Muscle of arm (tissue), 12 donors: Measurements from ENCODE around the gene COL25A1. TPM values are rescaled to one million over a fixed set of nuclear protein-coding genes. Genes with fewer than 3 reads are reported as not detected.

ENCODE experiments used
- DNase-seq: peaks from one replicate; pipeline ENCODE4 v3.0.0-alpha.2; 2013
- polyA plus RNA-seq, 12 donors: library from polyadenylated mRNA; unstranded; fragments of 120-200 nt; gene quantifications; one replicate each; pipeline ENCODE4 v1.2.1, GENCODE V29; 2013; ENCODE audit not compliant: insufficient read length in 12 of 12

Gene COL25A1
- polyA plus RNA-seq, 12 donors = 3.0 to 14.5 (median 6.1) TPM; not detected in 1

DNA sequence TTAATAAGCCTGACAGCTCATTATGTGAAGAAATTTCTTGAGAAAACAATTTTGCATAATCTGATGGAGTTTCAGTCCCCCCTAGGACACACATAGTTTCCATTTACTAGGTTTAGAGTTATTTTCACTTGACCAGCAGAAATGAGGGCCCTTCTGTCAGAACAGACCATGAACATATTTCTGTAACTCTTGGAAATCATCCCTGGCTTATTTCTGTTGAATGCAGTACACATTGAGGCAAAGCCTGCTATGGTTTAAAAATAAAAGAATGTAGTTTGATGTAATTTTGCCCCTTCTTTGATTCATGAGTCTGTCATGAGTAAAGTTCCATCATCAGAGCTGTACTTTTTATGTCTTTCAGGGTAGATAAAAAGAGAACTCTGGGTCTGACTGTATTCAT, 435.0 kb downstream of the COL25A1 start:
- no peak for DNase-seq

DNA sequence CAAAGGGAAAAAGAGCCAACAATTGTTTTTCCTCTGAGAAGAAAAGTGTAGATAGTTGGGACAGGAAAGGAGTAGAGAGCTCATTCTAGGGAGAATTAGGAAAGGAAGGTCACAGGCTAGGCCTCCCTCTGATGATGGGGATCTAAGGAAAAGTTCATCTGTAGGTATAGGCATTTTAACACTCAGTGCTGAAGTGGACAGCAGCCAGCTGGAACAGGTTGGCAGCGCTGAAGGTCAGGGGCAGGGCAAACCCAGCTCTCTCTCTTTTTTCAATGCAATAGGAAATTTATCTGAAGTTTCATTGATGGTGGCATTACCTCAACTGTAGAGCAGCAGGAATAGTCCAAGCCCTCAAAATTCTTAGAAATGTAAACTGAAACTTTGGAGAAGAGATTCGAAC, 441.1 kb downstream of the COL25A1 start:
- peak; percentile 14 for DNase-seq

DNA sequence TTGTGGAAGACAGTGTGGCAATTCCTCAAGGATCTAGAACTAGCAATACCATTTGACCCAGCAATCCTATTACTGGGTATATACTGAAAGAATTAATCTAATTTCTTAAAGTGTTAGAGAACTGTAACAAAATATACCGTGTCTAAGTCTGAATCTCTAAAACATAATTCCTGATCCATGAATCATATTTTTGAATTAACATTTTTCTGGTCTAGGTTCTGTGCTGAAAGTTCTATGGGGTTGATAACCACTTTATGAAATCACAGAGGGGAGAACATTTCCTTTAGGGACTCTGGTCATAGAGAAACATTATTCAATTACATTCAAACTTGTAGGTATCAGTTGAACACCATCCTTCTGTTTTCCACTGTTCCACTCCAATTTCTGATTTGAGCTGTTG, 447.7 kb downstream of the COL25A1 start:
- DNase-seq = no peak

DNA sequence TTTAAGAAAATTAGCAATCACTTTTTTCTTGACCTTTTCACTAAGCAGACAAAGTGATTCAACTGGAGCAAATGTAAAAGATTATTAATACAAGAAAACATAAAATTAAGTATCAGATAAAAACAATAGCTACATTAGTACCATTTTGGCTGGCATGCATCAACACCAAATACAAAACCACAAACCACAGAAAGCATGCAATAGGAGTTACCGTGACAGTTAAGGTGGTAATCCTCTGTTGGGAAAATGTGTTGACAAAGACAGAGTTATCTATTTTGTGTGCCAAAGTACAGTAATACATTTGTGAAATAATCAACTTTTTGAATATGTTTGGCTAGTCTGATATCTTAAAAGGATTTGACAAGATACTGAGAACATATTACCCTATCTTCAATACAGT, 449.8 kb downstream of the COL25A1 start:
- DNase-seq = no peak

DNA sequence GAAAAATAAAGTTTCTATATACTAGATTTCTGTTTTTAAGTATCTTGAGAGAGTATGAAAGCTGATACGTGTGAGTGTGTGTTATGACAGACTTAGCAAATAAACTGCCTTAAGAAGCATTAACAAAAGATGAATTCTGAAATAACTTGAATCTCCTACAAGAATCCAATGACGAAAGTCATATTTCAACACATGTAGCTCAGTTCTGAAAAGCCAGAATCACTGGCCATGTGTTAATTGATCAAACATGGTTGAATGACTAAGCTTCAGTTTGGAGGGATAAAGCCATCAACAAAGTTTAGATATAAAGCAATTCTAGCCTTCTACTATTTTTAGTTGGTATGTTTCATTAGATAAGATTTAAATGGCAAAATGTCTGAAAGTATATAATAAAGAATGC, 451.1 kb downstream of the COL25A1 start:
- DNase-seq = no peak

DNA sequence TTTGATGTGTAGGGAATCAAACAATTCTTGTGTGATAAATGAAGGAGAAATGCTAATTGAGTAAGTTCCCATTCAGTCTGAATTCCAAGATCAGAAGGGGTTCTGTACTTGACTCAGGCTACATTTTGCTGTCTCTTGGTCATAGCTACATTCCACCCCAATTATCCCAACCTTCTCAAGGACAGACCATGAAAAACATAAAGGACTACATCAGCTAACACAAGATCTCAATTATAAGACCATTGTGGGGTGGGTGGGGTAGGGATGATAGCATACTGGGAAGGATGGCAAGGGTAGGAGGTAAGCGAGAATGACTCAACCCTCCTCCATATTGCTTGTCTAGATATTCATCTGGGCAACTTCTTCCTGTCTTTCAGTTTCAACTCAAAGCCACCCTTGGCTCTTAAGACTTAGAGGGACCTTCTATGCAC, 452.2 kb downstream of the COL25A1 start:
- DNase-seq = no peak

DNA sequence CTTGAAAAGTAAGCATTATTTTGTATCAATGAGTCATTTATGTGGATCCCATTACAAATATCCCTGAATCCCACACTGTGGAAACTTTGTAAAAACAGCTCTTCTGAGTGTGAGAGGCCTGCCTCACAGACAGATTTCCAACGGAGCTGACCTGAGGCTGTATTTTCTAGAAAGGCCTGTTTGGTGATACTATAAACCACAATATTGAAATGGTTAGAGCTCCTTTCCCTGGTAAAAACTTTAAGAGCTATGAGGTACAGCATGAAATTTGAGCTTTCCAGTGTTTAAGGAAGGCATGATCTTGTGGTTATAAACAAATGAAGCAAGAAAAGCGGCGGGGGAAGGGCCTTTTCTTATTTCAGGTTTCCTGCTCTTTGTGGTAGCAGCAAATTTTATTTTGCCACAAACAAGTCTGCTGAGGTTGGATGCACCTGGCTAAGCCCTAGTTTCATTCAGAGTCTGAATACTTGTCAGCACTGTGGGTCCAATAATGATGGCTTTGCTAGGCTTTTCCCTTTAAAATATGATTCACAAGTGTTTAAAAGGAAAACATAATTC, 452.8 kb downstream of the COL25A1 start:
- no peak for DNase-seq

DNA sequence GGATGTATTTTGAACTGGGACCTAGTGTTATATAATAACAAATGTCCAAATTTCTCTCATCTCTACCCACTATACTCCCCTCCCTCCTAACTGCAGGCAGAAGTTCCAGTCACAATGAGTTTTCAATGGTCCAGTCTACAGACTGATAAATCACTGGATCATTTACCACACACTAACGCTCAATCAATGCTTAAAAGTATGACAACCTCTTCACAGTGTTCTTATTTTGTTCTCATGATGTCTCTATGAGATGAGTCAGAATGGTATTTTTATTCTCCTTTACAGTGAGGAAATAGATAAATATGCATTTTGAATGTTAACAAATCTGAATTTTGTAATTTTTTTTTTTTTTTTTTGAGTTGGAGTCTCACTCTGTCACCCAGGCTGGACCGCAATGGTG, 455.9 kb downstream of the COL25A1 start:
- DNase-seq = no peak

DNA sequence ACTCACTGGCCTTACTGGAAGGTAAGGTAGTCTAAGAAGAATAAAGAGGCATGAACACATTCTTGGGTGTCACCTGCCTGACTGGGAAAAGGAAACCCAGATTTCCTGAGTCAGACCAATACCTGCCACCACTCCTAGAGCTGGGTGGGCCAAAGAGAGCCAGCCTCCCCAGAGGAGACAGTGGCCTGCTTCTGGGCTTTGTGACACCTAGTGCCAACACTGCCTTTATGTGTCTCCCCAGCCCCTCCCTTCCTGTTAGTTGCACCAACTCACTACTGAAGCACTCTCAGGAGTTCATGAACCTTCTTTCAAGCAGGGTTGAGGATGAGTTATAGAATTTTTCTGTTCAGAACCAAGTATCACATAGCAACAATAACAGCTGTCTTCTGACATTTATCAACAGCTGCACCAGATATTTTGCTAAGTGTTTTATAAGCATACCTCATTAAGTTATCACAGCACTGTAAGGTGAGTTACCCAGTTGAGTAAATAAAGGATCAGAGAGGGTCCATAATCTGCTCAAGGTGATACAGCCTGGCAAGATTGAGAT, 462.0 kb downstream of the COL25A1 start:
- DNase-seq = no peak

DNA sequence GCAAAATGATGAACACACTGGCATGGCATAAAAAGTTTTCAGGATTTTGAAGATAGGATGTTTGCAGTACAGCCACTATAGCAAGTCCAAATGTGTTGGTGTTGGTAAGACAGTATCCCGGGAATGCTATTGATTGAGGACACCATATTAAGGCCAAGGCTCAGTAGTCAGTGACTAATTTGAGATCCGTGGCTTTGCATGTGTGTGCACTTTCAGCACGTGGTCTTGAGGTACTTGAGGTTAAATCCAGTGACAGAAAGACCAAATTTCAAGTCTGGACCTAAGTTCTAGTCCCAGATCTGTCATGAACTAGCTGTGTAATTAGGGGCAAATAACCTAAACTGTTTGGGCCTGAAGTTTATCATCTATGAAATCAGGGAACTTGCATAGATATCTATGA, 463.1 kb downstream of the COL25A1 start:
- no peak for DNase-seq

DNA sequence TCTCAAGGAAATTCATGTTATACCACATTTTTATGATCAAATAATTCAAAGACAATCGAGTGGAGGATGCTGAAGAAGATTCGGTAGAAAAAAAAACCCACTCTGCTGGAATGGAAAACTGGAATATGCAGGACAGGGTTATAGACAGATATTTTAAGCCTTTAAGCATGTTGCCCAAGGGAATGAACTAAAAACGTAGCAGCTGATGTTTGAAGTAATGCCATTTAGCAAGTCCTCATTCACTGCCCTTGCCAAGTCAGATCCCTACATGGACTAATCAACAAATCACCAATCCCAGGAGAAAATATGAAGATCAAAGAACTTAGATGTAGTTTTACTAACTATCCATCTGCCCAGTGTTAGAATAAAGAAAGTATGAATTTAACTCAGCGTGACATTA, 464.0 kb downstream of the COL25A1 start:
- DNase-seq = no peak

DNA sequence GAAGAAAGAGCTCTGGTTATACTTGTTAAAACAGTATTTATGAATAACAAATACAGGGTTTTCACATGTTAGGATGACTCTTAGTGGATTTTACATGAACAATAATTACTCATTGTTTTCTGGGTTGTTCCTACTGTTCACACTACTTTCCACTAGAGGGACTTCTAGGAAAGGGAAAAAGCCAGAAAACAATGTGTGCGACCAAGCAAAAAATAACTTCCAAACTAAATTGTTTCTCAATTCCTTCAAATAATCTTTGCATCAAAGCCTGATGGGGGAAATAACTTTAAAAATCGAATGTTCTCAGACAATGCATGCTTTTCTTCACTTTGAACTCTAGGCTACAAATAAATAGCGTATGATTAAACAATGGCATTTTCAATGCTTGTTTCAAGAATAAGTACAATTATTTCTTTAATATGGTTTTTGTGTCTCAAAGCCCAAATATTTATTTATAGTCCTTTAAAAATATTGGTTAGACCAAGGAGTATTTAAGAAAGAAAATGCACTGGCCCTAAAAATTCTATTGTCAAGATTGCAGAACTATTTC, 467.5 kb downstream of the COL25A1 start:
- peak; percentile 53 for DNase-seq

DNA sequence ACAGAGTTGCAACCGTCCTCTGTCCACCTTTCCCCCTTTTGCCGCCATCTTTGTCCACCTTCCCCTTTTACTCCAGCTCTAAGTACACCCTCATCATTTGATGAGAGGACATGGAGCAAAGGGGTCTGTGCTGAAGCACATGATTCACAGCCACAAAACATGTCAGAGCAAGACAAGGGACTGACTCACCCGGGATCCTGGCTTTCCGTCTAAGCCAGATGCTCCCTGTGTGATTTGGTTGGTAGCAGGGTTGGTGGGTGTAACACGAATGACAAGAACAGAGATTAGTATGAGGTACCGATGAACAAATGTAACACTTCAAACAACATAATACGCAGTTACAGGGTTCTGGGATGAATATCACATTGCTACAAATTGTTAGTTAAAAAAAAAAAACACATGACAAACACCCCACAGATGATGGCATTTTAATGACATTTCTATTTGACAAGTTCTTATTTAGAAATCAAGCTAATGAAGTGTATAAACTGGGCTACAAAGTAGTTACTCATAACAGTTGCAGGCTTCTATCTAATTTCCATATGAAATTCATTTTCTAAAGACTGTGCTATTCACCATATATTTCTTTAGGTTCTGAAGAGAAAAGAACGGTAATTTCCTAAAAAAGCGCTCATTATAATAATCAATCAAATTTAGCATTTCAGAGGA, 468.2 kb downstream of the COL25A1 start:
- DNase-seq = no peak

DNA sequence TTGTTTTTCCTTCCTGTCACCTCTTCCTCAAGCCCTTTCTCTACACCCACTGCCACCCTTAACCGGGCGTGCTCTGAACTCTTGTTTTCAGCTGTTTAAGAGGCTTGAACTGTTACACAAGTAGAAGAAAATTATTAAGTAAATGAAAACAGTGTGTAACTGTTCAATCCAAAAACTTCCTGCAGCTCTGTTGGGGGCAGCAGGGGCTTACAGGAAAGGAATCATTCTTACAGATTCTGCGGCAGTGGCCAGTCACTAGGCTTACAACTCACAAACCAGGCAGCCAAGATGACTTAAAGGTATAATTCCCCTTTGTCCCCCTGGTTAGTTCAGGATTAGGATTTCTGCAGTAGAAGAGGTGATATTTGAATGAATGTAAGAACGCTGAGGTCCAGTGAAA, 469.4 kb downstream of the COL25A1 start:
- DNase-seq = peak; percentile 20

DNA sequence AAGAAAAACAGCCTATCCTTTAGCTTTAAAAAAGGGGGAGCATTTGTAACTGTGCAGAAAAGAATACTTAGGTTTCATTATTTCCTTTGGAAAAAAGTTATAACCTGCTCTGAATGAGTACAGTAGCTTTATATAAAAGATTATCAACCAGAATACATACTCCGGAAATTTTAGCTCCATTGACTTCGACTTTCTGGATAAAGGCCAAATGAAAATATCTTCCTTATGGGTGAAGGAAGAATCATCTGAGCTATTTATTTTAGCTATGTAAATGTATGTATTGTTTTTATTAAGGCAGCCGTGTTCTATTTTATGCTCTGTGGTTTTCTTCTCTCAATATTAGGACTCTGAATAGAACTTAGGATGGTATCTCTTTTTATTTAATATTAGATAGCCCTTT, 470.6 kb downstream of the COL25A1 start:
- no peak for DNase-seq

DNA sequence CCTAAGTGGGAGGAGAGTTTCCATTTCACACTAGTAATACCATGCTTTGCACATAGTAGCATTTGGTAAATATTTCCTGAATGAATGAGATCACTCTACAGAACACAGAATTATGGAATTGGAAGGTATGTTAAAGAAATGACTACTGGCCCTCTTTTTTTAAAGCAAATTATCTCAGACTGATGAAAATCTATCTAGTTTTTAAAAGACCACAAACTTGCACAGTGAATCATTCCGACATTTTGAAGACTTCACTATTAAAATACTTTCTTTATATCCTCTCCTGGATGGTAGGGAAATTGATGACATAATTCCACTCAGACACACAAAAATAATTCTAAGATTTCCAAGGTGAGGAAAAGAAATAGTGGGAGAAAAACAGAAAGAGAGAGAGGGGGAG, 471.2 kb downstream of the COL25A1 start:
- DNase-seq = no peak

DNA sequence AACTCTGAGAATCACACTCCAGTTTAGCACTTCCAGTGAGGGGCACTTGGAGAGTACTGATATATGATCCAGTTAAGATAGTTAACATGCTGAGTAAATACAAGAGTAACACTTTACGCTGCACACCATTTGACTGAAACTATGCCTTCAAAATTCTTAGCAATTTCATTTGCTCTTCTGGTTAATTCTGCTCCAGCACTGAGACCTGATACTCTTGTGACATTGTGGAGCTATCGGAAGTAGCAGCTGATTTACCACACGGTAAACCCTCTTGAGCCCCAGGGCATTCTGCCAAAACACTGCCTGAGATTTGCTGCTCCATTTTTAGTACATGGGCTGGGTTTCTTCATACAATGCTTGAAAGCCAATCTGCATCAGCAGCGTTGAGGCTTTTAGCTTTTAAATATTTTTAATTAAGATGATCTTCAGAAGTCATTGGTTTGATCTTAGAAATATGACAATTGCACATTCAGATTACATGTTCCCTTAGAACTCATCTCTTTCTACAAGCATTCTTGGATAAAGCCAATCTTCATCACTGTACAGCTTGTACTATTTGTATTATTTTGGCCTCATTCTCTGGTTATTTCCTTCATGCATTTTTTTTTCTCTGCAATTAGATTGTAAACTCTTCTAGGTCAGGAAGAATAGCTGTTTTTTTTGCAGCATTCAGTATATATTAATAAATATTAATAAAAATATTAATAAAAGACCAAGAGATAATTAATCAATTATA, 471.8 kb downstream of the COL25A1 start:
- DNase-seq = peak; percentile 29

DNA sequence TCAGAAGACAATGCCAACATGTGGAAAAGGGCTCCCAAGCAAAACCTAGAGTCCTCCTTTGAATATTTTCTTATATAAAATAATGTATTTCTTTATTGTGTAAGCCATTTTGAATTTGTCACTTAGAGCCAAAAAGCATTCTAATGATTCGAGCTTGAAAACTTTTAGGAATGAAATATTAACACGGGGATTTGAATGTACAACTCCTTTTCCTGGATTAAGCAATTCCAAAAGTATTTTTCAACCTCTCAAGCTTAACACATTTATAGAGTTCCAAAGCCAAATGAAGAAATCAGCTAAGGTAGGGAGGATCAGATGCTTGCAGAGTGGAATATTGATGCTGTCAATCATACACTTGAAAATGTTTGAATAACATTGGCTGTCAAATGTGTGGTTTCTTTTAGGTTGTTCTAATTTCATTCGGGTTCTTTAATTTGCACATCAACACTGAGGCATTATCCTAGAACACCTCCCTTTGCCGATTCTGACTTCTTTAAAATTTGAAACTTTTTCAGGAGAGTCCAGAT, 472.4 kb downstream of the COL25A1 start:
- no peak for DNase-seq

DNA sequence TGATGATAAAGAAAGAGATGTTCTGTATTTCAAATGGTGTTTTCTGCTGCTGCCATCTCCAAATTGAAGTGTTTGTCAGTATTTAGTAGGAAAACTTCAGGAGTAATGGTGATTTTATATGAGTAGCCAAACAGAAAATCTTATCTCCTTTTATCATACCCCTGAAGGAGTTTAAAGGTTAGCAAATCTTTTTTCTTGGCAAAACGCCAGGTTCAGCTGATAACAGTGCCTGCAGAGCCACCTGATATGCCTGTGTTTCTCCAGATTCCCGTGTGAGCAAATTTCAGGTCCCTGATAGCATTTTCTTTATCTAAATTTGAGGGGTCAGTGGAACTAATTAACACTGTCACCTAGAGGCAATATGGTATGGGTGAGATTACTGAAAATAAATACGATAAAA, 473.8 kb downstream of the COL25A1 start:
- no peak for DNase-seq

DNA sequence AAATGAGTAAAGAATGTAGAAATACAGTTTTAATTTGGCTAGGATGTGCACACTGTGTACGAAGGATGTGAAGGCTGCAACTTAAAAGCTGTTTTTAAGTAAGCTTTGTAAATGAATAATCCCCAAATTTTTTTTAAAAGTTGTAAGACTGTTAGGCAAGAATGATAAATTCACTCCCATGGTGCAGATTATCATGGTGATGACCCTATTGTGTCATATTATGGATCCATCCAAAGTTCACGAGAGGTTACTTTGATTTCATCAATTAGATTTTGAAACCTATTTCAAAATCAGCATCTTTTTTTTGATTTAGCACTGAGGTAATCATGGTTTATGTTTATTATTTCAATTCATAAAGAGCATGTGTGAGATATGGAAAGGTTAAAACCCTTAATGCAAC, 476.7 kb downstream of the COL25A1 start:
- no peak for DNase-seq

DNA sequence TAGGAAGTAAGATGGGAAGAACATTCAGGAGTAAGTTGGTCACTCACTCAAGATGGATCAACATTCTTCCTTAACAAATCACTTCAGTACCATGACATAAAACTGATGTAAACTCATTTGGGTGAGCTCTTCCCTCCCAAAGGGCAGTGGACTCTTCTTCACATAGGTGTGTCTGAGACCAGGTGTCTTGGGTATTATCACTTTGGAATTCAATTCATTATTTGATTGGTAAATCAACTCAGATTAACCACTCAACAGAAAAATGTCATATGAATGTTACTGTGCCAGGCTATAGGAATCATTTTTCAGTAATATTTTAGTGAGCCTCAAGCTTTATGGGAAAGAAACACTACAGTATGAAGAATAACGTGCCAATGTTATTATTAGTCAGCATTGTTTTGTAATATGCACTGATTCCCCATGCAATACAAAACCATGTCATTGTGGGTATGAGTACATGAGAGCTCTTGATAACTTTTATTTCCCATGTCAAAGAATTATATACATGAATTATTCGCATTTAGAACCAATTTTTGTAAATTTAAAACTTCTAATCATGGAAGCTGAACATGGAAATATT, 481.0 kb downstream of the COL25A1 start:
- no peak for DNase-seq
